GM13976 (cell line): ENCODE results near the gene SMPD3.

ENCODE experiments used
- DNase-seq: peaks from one replicate; pipeline ENCODE4 v3.0.0; 2012; ENCODE audit warnings: low spot score
- CTCF ChIP-seq: IDR thresholded peaks from 2 replicates; pipeline ENCODE4 v1.5.1; 2012; ENCODE audit warnings: borderline replicate concordance, mild to moderate bottlenecking; ENCODE audit not compliant: insufficient read depth; ENCODE audit errors: extremely low read depth, missing control alignments, control extremely low read depth
- in situ Hi-C: fragments of 300-500 bp; cut with MboI; formaldehyde crosslinking; loops from one replicate; pipeline ENCODE4 v1.12.0; 2022; ENCODE audit warnings: low sequenced_read_pairs, mixed read lengths, inconsistent platforms; ENCODE audit not compliant: unreplicated experiment

SMPD3 gene

GRCh38 chr16:68429076-68429854 is 19.0 kb downstream of the SMPD3 start:
- in situ Hi-C loops, result no loop called here
- TF ChIP-seq CTCF, result no peak
- no peak for DNase-seq

GRCh38 chr16:68427649-68428303 is 20.5 kb downstream of the SMPD3 start:
- TF ChIP-seq CTCF, result no peak
- in situ Hi-C loops, result no loop called here
- no peak for DNase-seq

- no peak for DNase-seq
- in situ Hi-C loops, result no loop called here
- no peak for TF ChIP-seq CTCF
Measured at GRCh38 chr16:68426347-68426652, 22.0 kb downstream of the SMPD3 start.

- no peak for DNase-seq
- TF ChIP-seq CTCF, result no peak
- in situ Hi-C loops, result no loop called here
Measured at GRCh38 chr16:68425498-68426346, 22.6 kb downstream of the SMPD3 start.

- in situ Hi-C loops, result no loop called here
- TF ChIP-seq CTCF, result no peak
- no peak for DNase-seq
Measured at GRCh38 chr16:68423771-68424170, 24.5 kb downstream of the SMPD3 start.

GRCh38 chr16:68422396-68422960 is 25.8 kb downstream of the SMPD3 start:
- TF ChIP-seq CTCF, result no peak
- no peak for DNase-seq
- in situ Hi-C loops, result no loop called here
